Measurements from ENCODE around the gene TMEM114. TPM values are rescaled to one million over a fixed set of nuclear protein-coding genes. Genes with fewer than 3 reads are reported as not detected.

The TMEM114 gene
- total RNA-seq, 1 experiment from 2014 or later = not detected

DNA sequence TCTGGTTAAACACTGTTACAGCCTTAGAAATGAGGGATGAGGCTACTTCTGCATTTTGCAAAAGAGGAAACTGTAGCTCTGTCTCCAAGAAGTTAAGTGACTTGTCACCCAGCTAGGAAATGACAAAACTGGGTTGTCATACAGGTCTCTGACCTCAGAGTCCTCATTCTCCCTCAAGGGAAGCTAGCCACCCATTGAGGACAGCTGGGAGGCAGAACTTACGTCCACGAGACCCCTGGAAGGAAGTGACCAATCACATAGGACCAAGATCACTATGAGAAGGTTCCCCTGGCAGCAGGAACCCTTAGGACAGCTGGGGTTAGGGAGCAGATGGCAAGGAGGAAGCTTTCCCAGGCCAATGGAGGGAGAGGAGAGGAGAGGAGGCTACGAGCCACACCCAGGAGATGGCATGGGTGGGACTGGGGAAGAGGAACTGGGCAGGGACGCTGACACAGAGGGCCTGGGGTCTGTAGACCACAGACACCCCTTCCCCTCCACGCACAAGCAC is 42.4 kb upstream of the TMEM114 start:
- Mint-ChIP-seq H3K27ac (ENCODE audit: unreplicated experiment) (no peak overlapping the region), H3K27me3 (ENCODE audit: insufficient read depth, unreplicated experiment) (no peaks in the 10 kb centered on the region), H3K4me1 (ENCODE audit: low read depth, unreplicated experiment) (no peaks in the 10 kb centered on the region), H3K36me3 (ENCODE audit: insufficient read depth, unreplicated experiment) (peaks cover 49% of the 10 kb centered on the region), H3K9me3 (ENCODE audit: unreplicated experiment) (no peaks in the 10 kb centered on the region), H3K4me3 (ENCODE audit: unreplicated experiment) (no peak overlapping the region)
- CTCF ChIA-PET = no interaction called here
- TF ChIP-seq, protein P1, sequence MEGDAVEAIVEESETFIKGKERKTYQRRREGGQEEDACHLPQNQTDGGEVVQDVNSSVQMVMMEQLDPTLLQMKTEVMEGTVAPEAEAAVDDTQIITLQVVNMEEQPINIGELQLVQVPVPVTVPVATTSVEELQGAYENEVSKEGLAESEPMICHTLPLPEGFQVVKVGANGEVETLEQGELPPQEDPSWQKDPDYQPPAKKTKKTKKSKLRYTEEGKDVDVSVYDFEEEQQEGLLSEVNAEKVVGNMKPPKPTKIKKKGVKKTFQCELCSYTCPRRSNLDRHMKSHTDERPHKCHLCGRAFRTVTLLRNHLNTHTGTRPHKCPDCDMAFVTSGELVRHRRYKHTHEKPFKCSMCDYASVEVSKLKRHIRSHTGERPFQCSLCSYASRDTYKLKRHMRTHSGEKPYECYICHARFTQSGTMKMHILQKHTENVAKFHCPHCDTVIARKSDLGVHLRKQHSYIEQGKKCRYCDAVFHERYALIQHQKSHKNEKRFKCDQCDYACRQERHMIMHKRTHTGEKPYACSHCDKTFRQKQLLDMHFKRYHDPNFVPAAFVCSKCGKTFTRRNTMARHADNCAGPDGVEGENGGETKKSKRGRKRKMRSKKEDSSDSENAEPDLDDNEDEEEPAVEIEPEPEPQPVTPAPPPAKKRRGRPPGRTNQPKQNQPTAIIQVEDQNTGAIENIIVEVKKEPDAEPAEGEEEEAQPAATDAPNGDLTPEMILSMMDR (IDR thresholded peaks at IDR 0.05; ENCODE audit: insufficient read depth in 1 of 2, low read depth in 1 of 2, low read length in 1 of 2, severe bottlenecking in 1 of 2, unreplicated experiment in 1 of 2) = no peak
- POLR2A ChIA-PET = no interaction called here
- no peaks in the 10 kb centered on the region for H3K27me3 ChIP-seq (replicated peaks; ENCODE audit: control insufficient read depth, insufficient read depth, low read length)
- H3K4me1 ChIP-seq = no peaks in the 10 kb centered on the region
- peaks cover 4% of the 10 kb centered on the region for H3K36me3 ChIP-seq (ENCODE audit: control insufficient read depth, insufficient read depth, low read length)
- DNase-seq = no peak
- intact Hi-C loops (cut with micrococcal nuclease; ENCODE audit: unreplicated experiment) = no loop called here
- no peaks in the 10 kb centered on the region for H3K9me3 ChIP-seq
- no TSS peak for BruUV-seq (replicated peaks)
- no peak overlapping the region for H3K4me3 ChIP-seq (ENCODE audit: low read depth, low read length)

DNA sequence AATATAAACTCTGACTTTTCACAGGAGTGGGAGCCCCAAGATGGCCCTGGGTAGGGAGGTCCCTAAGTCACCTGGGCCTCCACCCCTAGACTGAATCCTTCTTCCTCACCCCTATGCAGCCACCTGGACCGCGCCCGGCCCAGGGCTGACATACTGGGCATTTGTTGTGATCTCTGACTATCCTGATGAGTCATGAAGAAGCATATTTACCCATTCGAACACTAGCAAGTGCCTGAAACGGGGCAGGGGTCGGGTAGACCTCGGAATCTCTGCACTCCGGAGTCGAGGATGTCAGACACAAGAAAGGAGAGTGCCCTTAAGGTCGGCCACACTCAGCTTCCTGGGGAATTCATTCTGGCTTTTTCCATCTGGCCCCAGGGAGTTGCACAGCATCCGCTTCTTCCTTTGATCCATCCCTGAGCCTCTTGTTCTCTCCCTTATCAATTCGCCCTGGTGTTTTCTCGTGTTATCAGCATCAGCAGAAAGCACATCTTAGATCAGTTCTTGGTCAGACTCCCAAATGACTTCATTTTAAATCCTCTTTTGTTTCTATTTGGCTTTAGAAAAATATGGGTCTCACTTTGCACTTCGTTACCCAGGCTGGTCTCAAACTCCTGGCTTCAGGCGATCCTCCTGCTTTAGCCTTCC is 41.6 kb upstream of the TMEM114 start:
- no peaks in the 10 kb centered on the region for H3K4me1 Mint-ChIP-seq (ENCODE audit: low read depth, unreplicated experiment)
- no TSS peak for BruUV-seq (replicated peaks)
- H3K9me3 ChIP-seq = no peaks in the 10 kb centered on the region
- DNase-seq = no peak
- no peak overlapping the region for H3K4me3 Mint-ChIP-seq (ENCODE audit: unreplicated experiment)
- no peaks in the 10 kb centered on the region for H3K27me3 ChIP-seq (replicated peaks; ENCODE audit: control insufficient read depth, insufficient read depth, low read length)
- CTCF ChIA-PET = no interaction called here
- POLR2A ChIA-PET = no interaction called here
- no peaks in the 10 kb centered on the region for H3K4me1 ChIP-seq
- no peaks in the 10 kb centered on the region for H3K27me3 Mint-ChIP-seq (ENCODE audit: insufficient read depth, unreplicated experiment)
- H3K27ac Mint-ChIP-seq (ENCODE audit: unreplicated experiment) = no peak overlapping the region
- intact Hi-C loops (cut with micrococcal nuclease; ENCODE audit: unreplicated experiment) = no loop called here
- peaks cover 1% of the 10 kb centered on the region; the same call in 1 of the 2 replicates for H3K36me3 ChIP-seq (ENCODE audit: control insufficient read depth, insufficient read depth, low read length)
- H3K4me3 ChIP-seq (ENCODE audit: low read depth, low read length) = no peak overlapping the region
- no peaks in the 10 kb centered on the region for H3K9me3 Mint-ChIP-seq (ENCODE audit: unreplicated experiment)
- peaks cover 48% of the 10 kb centered on the region for H3K36me3 Mint-ChIP-seq (ENCODE audit: insufficient read depth, unreplicated experiment)
- TF ChIP-seq, protein P1 (IDR thresholded peaks at IDR 0.05; ENCODE audit: insufficient read depth in 1 of 2, low read depth in 1 of 2, low read length in 1 of 2, severe bottlenecking in 1 of 2, unreplicated experiment in 1 of 2) = no peak

- Mint-ChIP-seq H3K4me3 (ENCODE audit: unreplicated experiment) (no peak overlapping the region), H3K27ac (ENCODE audit: unreplicated experiment) (no peak overlapping the region), H3K36me3 (ENCODE audit: insufficient read depth, unreplicated experiment) (peaks cover 47% of the 10 kb centered on the region), H3K4me1 (ENCODE audit: low read depth, unreplicated experiment) (no peaks in the 10 kb centered on the region), H3K9me3 (ENCODE audit: unreplicated experiment) (no peaks in the 10 kb centered on the region), H3K27me3 (ENCODE audit: insufficient read depth, unreplicated experiment) (no peaks in the 10 kb centered on the region)
- ChIA-PET POLR2A (no interaction called here), CTCF (no interaction called here)
- no TSS peak for BruUV-seq (replicated peaks)
- TF ChIP-seq, protein P1 (IDR thresholded peaks at IDR 0.05; ENCODE audit: insufficient read depth in 1 of 2, low read depth in 1 of 2, low read length in 1 of 2, severe bottlenecking in 1 of 2, unreplicated experiment in 1 of 2) = no peak
- intact Hi-C loops (cut with micrococcal nuclease; ENCODE audit: unreplicated experiment) = no loop called here
- Histone ChIP-seq H3K9me3 (no peaks in the 10 kb centered on the region), H3K4me3 (ENCODE audit: low read depth, low read length) (no peak overlapping the region), H3K27me3 (replicated peaks; ENCODE audit: control insufficient read depth, insufficient read depth, low read length) (no peaks in the 10 kb centered on the region), H3K36me3 (ENCODE audit: control insufficient read depth, insufficient read depth, low read length) (peaks cover 1% of the 10 kb centered on the region; the same call in 1 of the 2 replicates), H3K4me1 (no peaks in the 10 kb centered on the region)
- DNase-seq = no peak
Measured at GRCh38 chr16:8631373-8631772, 41.1 kb upstream of the TMEM114 start.

Data from Caco-2 (cell line).